ENCODE results near the gene RNF103.
A peak's percentile ranks its signal among the peaks of the same experiment; 100 is the strongest.
"Not testable (repeated sequence)": the region's sequence is repeated elsewhere in the genome, so short reads cannot be mapped to it uniquely, and the experiment has no call there.

The RNF103 gene

GRCh38 chr2:86623043-86623493, 597 bp downstream of the RNF103 start:
- DNase-seq: peak; percentile 40

GRCh38 chr2:86622519-86623042, 1.1 kb downstream of the RNF103 start:
- DNase-seq: peak; percentile 25

GRCh38 chr2:86621280-86621943, 2.3 kb downstream of the RNF103 start:
- DNase-seq: no peak

- no peak for DNase-seq
Measured at GRCh38 chr2:86617738-86618137, 5.9 kb downstream of the RNF103 start.

- DNase-seq: no peak
Measured at GRCh38 chr2:86617153-86617552, 6.5 kb downstream of the RNF103 start.

- DNase-seq: no peak
Measured at GRCh38 chr2:86616502-86616901, 7.2 kb downstream of the RNF103 start.

GRCh38 chr2:86615596-86615995, 8.1 kb downstream of the RNF103 start:
- no peak for DNase-seq

GRCh38 chr2:86613515-86613914, 10.2 kb downstream of the RNF103 start:
- DNase-seq: no peak

GRCh38 chr2:86610871-86611270, 12.8 kb downstream of the RNF103 start:
- no peak for DNase-seq

- no peak for DNase-seq
Measured at GRCh38 chr2:86608832-86609410, 14.7 kb downstream of the RNF103 start.

GRCh38 chr2:86603905-86604304, 19.8 kb downstream of the RNF103 start:
- DNase-seq: no peak

- DNase-seq: no peak
Measured at GRCh38 chr2:86598966-86599365, 24.7 kb downstream of the RNF103 start.

- DNase-seq: no peak
Measured at GRCh38 chr2:86596118-86596517, 27.5 kb downstream of the RNF103 start.

- DNase-seq: no peak
Measured at GRCh38 chr2:86593266-86593665, 30.4 kb downstream of the RNF103 start.

GRCh38 chr2:86592547-86593230, 31.0 kb downstream of the RNF103 start:
- no peak for DNase-seq

GRCh38 chr2:86589701-86590100, 34.0 kb downstream of the RNF103 start:
- not testable (repeated sequence) for DNase-seq

- no peak for DNase-seq
Measured at GRCh38 chr2:86584151-86584913, 39.3 kb downstream of the RNF103 start.

GRCh38 chr2:86580560-86580959, 43.1 kb downstream of the RNF103 start:
- DNase-seq: no peak

- DNase-seq: no peak
Measured at GRCh38 chr2:86577817-86578456, 45.7 kb downstream of the RNF103 start.

- no peak for DNase-seq
Measured at GRCh38 chr2:86570059-86570458, 53.6 kb downstream of the RNF103 start.

- no peak for DNase-seq
Measured at GRCh38 chr2:86566821-86567190, 56.9 kb downstream of the RNF103 start.

- no peak for DNase-seq
Measured at GRCh38 chr2:86566158-86566820, 57.4 kb downstream of the RNF103 start.
